Prostate gland (tissue), 2 donors: Measurements from ENCODE around the gene CTLA4. TPM values are rescaled to one million over a fixed set of nuclear protein-coding genes. Genes with fewer than 3 reads are reported as not detected.

Experiments used
- DNase-seq: peaks from one replicate; pipeline ENCODE4 v3.0.0-alpha.2; 2019; ENCODE audit warnings: low spot score
- H3K27ac ChIP-seq, 2 donors: fragments of 200-600 bp; sonication (generic); 2 replicates each; pipeline ENCODE4 v1.5.1; 2017 to 2019
- H3K27me3 ChIP-seq: fragments of 200-600 bp; sonication (generic); replicated peaks from 2 replicates; pipeline ENCODE4 v1.5.1; 2019; ENCODE audit not compliant: insufficient read depth
- H3K36me3 ChIP-seq, 2 donors: fragments of 200-600 bp; sonication (generic); 1 replicate in 1 of 2; 2 replicates in 1 of 2; pipeline versions ENCODE4 v1.5.1 to v1.8.1; 2017 to 2019
- H3K4me1 ChIP-seq: fragments of 200-600 bp; sonication (generic); replicated peaks from 2 replicates; pipeline ENCODE4 v1.5.1; 2019
- H3K4me3 ChIP-seq, 2 donors: fragments of 200-600 bp; sonication (generic); 2 replicates each; pipeline ENCODE4 v1.5.1; 2017 to 2019
- H3K9me3 ChIP-seq: fragments of 200-600 bp; sonication (generic); 2 replicates; pipeline ENCODE4 v1.5.1; 2017
- POLR2A ChIP-seq: fragments of 450-650 bp; IDR thresholded peaks from one replicate; pipeline ENCODE4 v1.6.1; 2016; ENCODE audit warnings: antibody characterized with exemption, mild to moderate bottlenecking
- POLR2AphosphoS5 ChIP-seq: sonication (generic); formaldehyde crosslinking; IDR thresholded peaks from one replicate; pipeline ENCODE4 v1.6.1; 2017; ENCODE audit warnings: antibody characterized with exemption
- WGBS: methylation state at CpG from one replicate; pipeline ENCODE4 v1.1.5; 2018; 5-methylcytosine and 5-hydroxymethylcytosine counted together
- intact Hi-C: fragments of 100-400 bp; cut with DNase I; formaldehyde crosslinking; loops from one replicate; pipeline ENCODE4 v1.14.2; 2022
- total RNA-seq, 2 donors: library from RNA; depleted of rRNA; stranded (reverse); fragments of >200 nt; gene quantifications; one replicate each; pipeline ENCODE4 v1.1.0, GENCODE V29; 2016
- TF ChIP-seq, protein P1 (sequence below), 4 experiments: fragments of 200-600 bp in 2 of 4; fragments of 450-650 bp in 2 of 4; sonication (generic) in 2 of 4; IDR thresholded peaks; 1 replicate in 3 of 4; 2 replicates in 1 of 4; pipeline ENCODE4 v1.5.1; 2016 to 2019; ENCODE audit warnings: antibody characterized with exemption in 4 of 4, mild to moderate bottlenecking in 2 of 4, moderate library complexity in 2 of 4

Gene CTLA4
- total RNA-seq, 2 donors from 2014 or later = 0.28 to 0.73 TPM

DNA sequence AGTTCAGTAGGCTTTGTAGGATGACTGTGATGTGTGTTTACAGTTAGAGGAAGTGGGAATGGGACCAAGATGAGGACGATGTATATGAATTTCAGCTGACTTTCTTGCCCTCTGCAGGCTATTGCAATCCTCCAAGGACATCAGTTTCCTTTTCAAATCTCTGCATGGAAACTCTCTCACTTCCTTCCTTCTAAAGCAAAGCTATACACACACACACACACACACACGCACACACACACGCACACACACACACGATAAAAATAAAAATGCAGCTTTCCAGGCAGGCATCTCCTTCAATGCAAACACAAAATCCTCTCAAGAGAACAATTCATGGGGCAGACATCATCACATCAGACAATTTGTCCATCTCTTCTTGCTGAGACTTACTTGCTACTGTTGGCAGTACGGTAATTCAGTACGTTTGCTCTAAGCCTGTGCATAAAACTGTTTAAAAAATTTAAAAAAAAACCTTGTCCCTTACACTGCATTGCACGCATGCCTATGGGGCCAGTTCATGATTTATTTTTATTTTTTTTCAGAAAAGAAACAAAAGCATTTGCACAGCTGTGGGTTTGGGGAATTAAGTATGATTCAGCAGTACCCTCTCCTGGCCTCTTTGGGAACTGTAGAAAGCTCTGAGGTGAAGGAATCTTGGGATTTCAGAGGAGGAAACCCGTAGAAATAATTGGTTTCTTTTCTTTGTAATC, 41.8 kb downstream of the CTLA4 start:
- DNase-seq = no peak
- no peak overlapping the region for H3K27ac ChIP-seq
- no peak overlapping the region for H3K4me3 ChIP-seq
- WGBS = 8% methylated on average over 8 of the region's 8 CpGs
- no peaks in the 10 kb centered on the region for H3K27me3 ChIP-seq
- no peaks in the 10 kb centered on the region for H3K9me3 ChIP-seq
- no peaks in the 10 kb centered on the region for H3K36me3 ChIP-seq
- no peaks in the 10 kb centered on the region for H3K4me1 ChIP-seq
- TF ChIP-seq POLR2A = no peak
- TF ChIP-seq, protein P1, sequence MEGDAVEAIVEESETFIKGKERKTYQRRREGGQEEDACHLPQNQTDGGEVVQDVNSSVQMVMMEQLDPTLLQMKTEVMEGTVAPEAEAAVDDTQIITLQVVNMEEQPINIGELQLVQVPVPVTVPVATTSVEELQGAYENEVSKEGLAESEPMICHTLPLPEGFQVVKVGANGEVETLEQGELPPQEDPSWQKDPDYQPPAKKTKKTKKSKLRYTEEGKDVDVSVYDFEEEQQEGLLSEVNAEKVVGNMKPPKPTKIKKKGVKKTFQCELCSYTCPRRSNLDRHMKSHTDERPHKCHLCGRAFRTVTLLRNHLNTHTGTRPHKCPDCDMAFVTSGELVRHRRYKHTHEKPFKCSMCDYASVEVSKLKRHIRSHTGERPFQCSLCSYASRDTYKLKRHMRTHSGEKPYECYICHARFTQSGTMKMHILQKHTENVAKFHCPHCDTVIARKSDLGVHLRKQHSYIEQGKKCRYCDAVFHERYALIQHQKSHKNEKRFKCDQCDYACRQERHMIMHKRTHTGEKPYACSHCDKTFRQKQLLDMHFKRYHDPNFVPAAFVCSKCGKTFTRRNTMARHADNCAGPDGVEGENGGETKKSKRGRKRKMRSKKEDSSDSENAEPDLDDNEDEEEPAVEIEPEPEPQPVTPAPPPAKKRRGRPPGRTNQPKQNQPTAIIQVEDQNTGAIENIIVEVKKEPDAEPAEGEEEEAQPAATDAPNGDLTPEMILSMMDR (IDR thresholded peaks at IDR 0.05) = peak in 3 of 4 experiments; percentile 51 to 65 (median 61)
- intact Hi-C loops = loop anchor here (10.0 kb wide), 1 partner anchor 95 kb away; no protein-coding TSS in a partner anchor

DNA sequence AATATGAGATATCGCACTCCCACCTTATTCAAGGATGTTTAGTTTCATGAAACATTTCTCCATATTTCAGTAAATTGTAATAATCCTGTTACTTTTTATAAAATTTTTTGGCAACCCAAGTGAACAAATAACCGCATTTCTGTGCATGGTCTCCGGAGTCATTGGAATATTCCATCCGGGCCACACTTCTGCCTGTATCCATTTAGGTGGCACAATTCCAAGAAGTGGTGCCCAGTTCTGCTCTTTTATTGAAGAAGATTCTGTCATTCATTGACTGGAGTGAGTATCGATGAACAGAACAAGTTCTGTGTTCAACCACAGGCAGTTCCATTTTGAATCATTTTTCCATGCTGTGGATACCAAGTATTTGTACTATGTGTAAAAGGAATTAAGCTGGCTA, 42.4 kb downstream of the CTLA4 start:
- H3K9me3 ChIP-seq = no peaks in the 10 kb centered on the region
- H3K27ac ChIP-seq = no peak overlapping the region
- intact Hi-C loops = loop anchor here (10.0 kb wide), 1 partner anchor 95 kb away; no protein-coding TSS in a partner anchor
- TF ChIP-seq, protein P1 (IDR thresholded peaks at IDR 0.05) = no peak
- no peak for TF ChIP-seq POLR2AphosphoS5
- no peak for TF ChIP-seq POLR2A
- whole genome bisulfite sequencing = 46% methylated on average over 5 of the region's 5 CpGs
- no peaks in the 10 kb centered on the region for H3K36me3 ChIP-seq
- H3K4me3 ChIP-seq = no peak overlapping the region
- no peak for DNase-seq
- H3K4me1 ChIP-seq = no peaks in the 10 kb centered on the region
- H3K27me3 ChIP-seq = no peaks in the 10 kb centered on the region

DNA sequence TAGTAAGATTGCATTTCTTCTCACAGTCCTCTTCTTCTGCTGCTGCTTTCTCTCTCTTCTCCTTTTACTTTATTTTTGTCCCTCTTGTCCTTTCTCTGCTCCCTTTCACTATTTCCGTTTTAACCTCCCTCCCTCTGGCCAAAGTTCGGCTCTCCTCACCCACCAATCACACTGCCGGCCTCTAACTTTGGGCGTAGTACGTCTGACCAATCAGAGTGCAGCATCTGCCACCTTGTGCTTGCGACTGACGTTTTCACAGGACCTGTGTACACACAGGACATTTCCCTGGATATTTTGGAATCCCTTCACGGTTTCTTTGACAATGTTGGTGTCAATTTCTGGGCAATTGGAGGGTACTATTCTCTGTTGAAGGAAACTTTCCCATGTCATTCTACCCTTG, 46.4 kb downstream of the CTLA4 start:
- TF ChIP-seq, protein P1 (IDR thresholded peaks at IDR 0.05) = no peak
- TF ChIP-seq POLR2AphosphoS5 (no peak), POLR2A (no peak)
- Histone ChIP-seq H3K27ac (no peak overlapping the region), H3K4me3 (no peak overlapping the region), H3K4me1 (no peaks in the 10 kb centered on the region), H3K27me3 (no peaks in the 10 kb centered on the region), H3K36me3 (no peaks in the 10 kb centered on the region), H3K9me3 (no peaks in the 10 kb centered on the region)
- WGBS = 76% methylated on average over 8 of the region's 8 CpGs
- DNase-seq = no peak
- intact Hi-C loops = no loop called here

DNA sequence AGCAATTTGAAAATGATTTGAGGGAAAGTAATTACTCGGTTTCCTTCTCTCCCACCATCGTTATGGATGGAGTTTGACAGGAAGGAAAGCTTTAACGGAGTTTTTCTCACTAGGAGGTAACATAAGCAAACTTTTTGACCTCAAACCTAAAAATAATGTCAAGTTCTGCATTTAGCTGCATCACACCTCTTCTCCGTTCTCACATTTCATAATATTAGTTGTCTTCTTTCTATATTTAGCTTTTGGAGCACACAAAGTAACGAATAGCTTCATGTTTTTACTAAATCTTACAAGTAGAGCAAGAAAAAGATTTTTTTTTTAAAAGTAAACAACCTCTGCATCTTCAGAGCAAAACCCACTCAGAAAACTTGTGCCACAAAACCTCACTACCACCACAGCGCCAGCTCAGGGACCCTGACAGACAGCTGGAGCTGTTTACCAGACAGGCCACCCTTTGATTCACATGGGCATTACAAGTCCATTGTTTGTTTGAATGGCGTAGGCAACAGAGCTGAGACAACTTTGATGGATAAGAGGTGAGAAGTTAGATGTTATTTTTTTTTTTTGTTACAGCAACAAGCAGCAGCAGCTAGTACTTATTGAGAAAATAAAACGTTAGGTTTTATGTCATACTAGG, 47.1 kb downstream of the CTLA4 start:
- no peak overlapping the region for H3K27ac ChIP-seq
- H3K4me1 ChIP-seq = no peaks in the 10 kb centered on the region
- no peaks in the 10 kb centered on the region for H3K9me3 ChIP-seq
- intact Hi-C loops = no loop called here
- WGBS = 66% methylated on average over 8 of the region's 8 CpGs
- H3K36me3 ChIP-seq = no peaks in the 10 kb centered on the region
- H3K27me3 ChIP-seq = no peaks in the 10 kb centered on the region
- TF ChIP-seq POLR2A (no peak), POLR2AphosphoS5 (no peak)
- TF ChIP-seq, protein P1 (IDR thresholded peaks at IDR 0.05) = no peak
- no peak overlapping the region for H3K4me3 ChIP-seq
- no peak for DNase-seq

DNA sequence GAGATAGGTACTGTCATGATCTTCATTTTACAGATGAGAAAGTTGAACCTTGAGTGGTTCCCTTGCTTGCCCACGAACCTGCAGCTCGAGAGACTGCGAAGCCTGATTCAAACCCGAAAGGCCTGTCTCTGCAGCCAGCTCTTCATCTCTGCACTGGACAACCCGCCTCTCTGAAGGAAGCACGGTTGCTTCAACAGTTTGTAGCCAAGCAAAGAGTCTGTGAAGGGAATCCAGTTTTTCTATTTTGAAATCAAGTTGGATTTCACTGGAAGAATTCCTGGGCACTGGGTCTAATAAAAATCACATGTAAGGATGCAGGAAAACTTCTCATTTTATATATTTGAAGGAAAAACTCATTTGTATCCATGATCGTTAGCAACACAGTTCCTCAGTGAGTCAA, 47.7 kb downstream of the CTLA4 start:
- no peak for DNase-seq
- Histone ChIP-seq H3K9me3 (no peaks in the 10 kb centered on the region), H3K4me3 (no peak overlapping the region), H3K27me3 (no peaks in the 10 kb centered on the region), H3K4me1 (no peaks in the 10 kb centered on the region), H3K27ac (no peak overlapping the region), H3K36me3 (no peaks in the 10 kb centered on the region)
- TF ChIP-seq, protein P1 (IDR thresholded peaks at IDR 0.05) = no peak
- intact Hi-C loops = no loop called here
- WGBS = 83% methylated on average over 7 of the region's 7 CpGs
